ENCODE data around the gene SHE. TPM values are rescaled to one million over a fixed set of nuclear protein-coding genes. Genes with fewer than 3 reads are reported as not detected.
A peak's percentile ranks its signal among the peaks of the same experiment; 100 is the strongest.

Gene SHE
- total and polyA plus RNA-seq, 2 of the 8 experiments (the other 6 are each of a cell fraction or from before 2014, with no cell fraction given), result 0.44 to 0.45 TPM

GRCh38 chr1:154501423-154502065 is 668 bp downstream of the SHE start (continued):
- TF ChIP-seq KDM5A (IDR thresholded peaks at IDR 0.05; ENCODE audit: low read length) (no peak), TBP (IDR thresholded peaks at IDR 0.05; ENCODE audit: low read depth, low read length) (no peak), ASH2L (IDR thresholded peaks at IDR 0.05; ENCODE audit: low read length) (no peak), SP2 (IDR thresholded peaks at IDR 0.05; ENCODE audit: low read length) (no peak), TAF7 (optimal IDR thresholded peaks at IDR 0.05; ENCODE audit: borderline replicate concordance, low read depth, low read length) (no peak), EGR1 (IDR thresholded peaks at IDR 0.05; ENCODE audit: borderline replicate concordance, low read depth, low read length) (no peak), SP4 (IDR thresholded peaks at IDR 0.05; ENCODE audit: low read length) (no peak), EP300 (IDR thresholded peaks at IDR 0.05; ENCODE audit: borderline replicate concordance in 1 of 2, low read depth in 2 of 2, low read length in 2 of 2) (no peak), RXRA (IDR thresholded peaks at IDR 0.05; ENCODE audit: insufficient read depth, low read depth, low read length) (no peak), POU5F1 (IDR thresholded peaks at IDR 0.05; ENCODE audit: low read depth, low read length) (no peak), E2F6 (IDR thresholded peaks at IDR 0.05) (0 out of 2 replicates have a peak, but pooled peaks have one; percentile 18), PHF8 (conservative IDR thresholded peaks at IDR 0.05; ENCODE audit: low read depth, low read length) (no peak), EZH2 (IDR thresholded peaks at IDR 0.05; ENCODE audit: low read depth, low read length, severe bottlenecking) (peak; percentile 86), GABPA (IDR thresholded peaks at IDR 0.05; ENCODE audit: borderline replicate concordance, insufficient read depth, low read length) (peak; percentile 60; the same call in 1 of the 2 replicates), SIX5 (IDR thresholded peaks at IDR 0.05; ENCODE audit: low read depth, low read length) (no peak), CTCF (IDR thresholded peaks at IDR 0.05; ENCODE audit: control extremely low read depth in 1 of 3, insufficient read depth in 1 of 3, low read depth in 1 of 3, low read length in 3 of 3) (no peak), ZNF274 (IDR thresholded peaks at IDR 0.05; ENCODE audit: borderline replicate concordance, extremely low read depth, low read length) (no peak), SUZ12 (IDR thresholded peaks at IDR 0.05; ENCODE audit: low read length) (peak; percentile 94), RAD21 (IDR thresholded peaks at IDR 0.05 in 1 of 2, conservative IDR thresholded peaks at IDR 0.05 in 1 of 2; ENCODE audit: low read depth in 2 of 2, low read length in 2 of 2) (no peak), JUND (IDR thresholded peaks at IDR 0.05; ENCODE audit: low read length) (no peak), HDAC2 (IDR thresholded peaks at IDR 0.05; ENCODE audit: borderline replicate concordance in 1 of 2, low read depth in 2 of 2, low read length in 2 of 2) (no peak)

Data from H1 (cell line).